HepG2 (cell line): ENCODE measurements around the gene PHKB. TPM values are rescaled to one million over a fixed set of nuclear protein-coding genes. Genes with fewer than 3 reads are reported as not detected.

ENCODE experiments used
- FOXP4 ChIP-seq: sonication (generic); formaldehyde crosslinking; IDR thresholded peaks from 2 replicates; pipeline ENCODE4 v1.4.0; 2020; ENCODE audit warnings: missing genetic modification reagents
- JDP2 ChIP-seq: sonication (generic); formaldehyde crosslinking; IDR thresholded peaks from 2 replicates; pipeline ENCODE4 v1.8.1; 2022; ENCODE audit warnings: missing genetic modification reagents, borderline replicate concordance
- JUN ChIP-seq: sonication (generic); formaldehyde crosslinking; IDR thresholded peaks from 2 replicates; pipeline ENCODE4 v1.4.0; 2020; ENCODE audit warnings: mild to moderate bottlenecking, missing genetic modification reagents
- MED8 ChIP-seq: sonication (generic); formaldehyde crosslinking; IDR thresholded peaks from 2 replicates; pipeline ENCODE4 v1.8.1; 2023; ENCODE audit warnings: mild to moderate bottlenecking, missing genetic modification reagents; ENCODE audit not compliant: insufficient replicate concordance
- MLX ChIP-seq: IDR thresholded peaks from 2 replicates; pipeline ENCODE4 v1.6.1; 2016
- PBX3 ChIP-seq: sonication (generic); formaldehyde crosslinking; IDR thresholded peaks from 2 replicates; pipeline ENCODE4 v1.8.1; 2023; ENCODE audit warnings: missing genetic modification reagents, inconsistent platforms, borderline replicate concordance
- PLSCR1 ChIP-seq: sonication (generic); formaldehyde crosslinking; IDR thresholded peaks from 2 replicates; pipeline ENCODE4 v1.5.0; 2020; ENCODE audit warnings: missing genetic modification reagents, mild to moderate bottlenecking, borderline replicate concordance
- RERE ChIP-seq: IDR thresholded peaks from 2 replicates; pipeline ENCODE4 v1.6.1; 2016; ENCODE audit warnings: low read depth, missing genetic modification reagents, missing compliant biosample characterization
- SETDB1 ChIP-seq: sonication (generic); formaldehyde crosslinking; IDR thresholded peaks from 2 replicates; pipeline ENCODE4 v1.5.1; 2020; ENCODE audit warnings: missing genetic modification reagents, mild to moderate bottlenecking, borderline replicate concordance
- SMC3 ChIP-seq: IDR thresholded peaks from 2 replicates; pipeline ENCODE4 v1.6.1; 2011; ENCODE audit warnings: low read length, improper control_type of control experiment
- TCF7 ChIP-seq: sonication (generic); IDR thresholded peaks from 2 replicates; pipeline ENCODE4 v1.6.1; 2016; ENCODE audit warnings: antibody characterized with exemption, low read depth
- THAP7 ChIP-seq: sonication (generic); formaldehyde crosslinking; IDR thresholded peaks from 2 replicates; pipeline ENCODE4 v1.8.1; 2023; ENCODE audit warnings: mild to moderate bottlenecking, missing genetic modification reagents
- TIGD3 ChIP-seq: sonication (generic); formaldehyde crosslinking; IDR thresholded peaks from 2 replicates; pipeline ENCODE4 v1.5.1; 2020; ENCODE audit warnings: mild to moderate bottlenecking, missing genetic modification reagents, borderline replicate concordance
- WIZ ChIP-seq: sonication (generic); formaldehyde crosslinking; IDR thresholded peaks from 2 replicates; pipeline ENCODE4 v1.5.1; 2020; ENCODE audit warnings: mild to moderate bottlenecking, missing genetic modification reagents
- YEATS4 ChIP-seq: sonication (generic); formaldehyde crosslinking; IDR thresholded peaks from 2 replicates; pipeline ENCODE4 v1.4.0; 2020; ENCODE audit warnings: missing genetic modification reagents, borderline replicate concordance
- ZNF24 ChIP-seq: fragments of 450-650 bp; IDR thresholded peaks from 2 replicates; pipeline ENCODE4 v1.6.1; 2017; ENCODE audit warnings: antibody characterized with exemption, mild to moderate bottlenecking
- ZNF329 ChIP-seq: sonication (generic); formaldehyde crosslinking; IDR thresholded peaks from 2 replicates; pipeline ENCODE4 v1.9.0; 2021; ENCODE audit warnings: low read depth, mild to moderate bottlenecking, missing genetic modification reagents
- polyA plus RNA-seq, 8 experiments: library from polyadenylated mRNA; depleted of rRNA in 3 of 8; stranded (reverse) in 7 of 8; unstranded in 1 of 8; fragments of >200 nt; fragmentation: Illumina TruSeq in 4 of 8; extraction: Trizol in 4 of 8; gene quantifications; 2 replicates each; pipeline versions ENCODE4 v1.2.1 to v1.2.3, GENCODE V29; 2011 to 2016; ENCODE audit warnings: low read depth in 4 of 8, missing spikeins in 1 of 8, mixed read lengths in 1 of 8; ENCODE audit not compliant: insufficient read depth in 1 of 8
- total RNA-seq, 5 experiments: library from RNA; depleted of rRNA; stranded (reverse); fragments of >200 nt; fragmentation: Illumina TruSeq; extraction: Trizol; gene quantifications; 2 replicates each; pipeline ENCODE4 v1.2.3, GENCODE V29; 2016; ENCODE audit warnings: low read depth in 1 of 5

Gene PHKB
- total and polyA plus RNA-seq, 2 of the 13 experiments (the other 11 are each of a cell fraction or from before 2014, with no cell fraction given), result 66.0 to 80.8 TPM

GRCh38 chr16:47657032-47657431, 195.9 kb downstream of the PHKB start (continued):
- TF ChIP-seq RERE (CRISPR knock-in tag) (peak; percentile 73; the same call in 1 of the 2 replicates), ZNF24 (peak; percentile 30; the same call in 1 of the 2 replicates), YEATS4 (no peak), PBX3 (CRISPR knock-in tag) (no peak), THAP7 (CRISPR knock-in tag) (no peak), PLSCR1 (no peak), JUN (CRISPR knock-in tag) (no peak), MED8 (CRISPR knock-in tag) (no peak), WIZ (0 out of 2 replicates have a peak, but pooled peaks have one; percentile 40), TCF7 (peak; percentile 32; the same call in 1 of the 2 replicates), SETDB1 (CRISPR knock-in tag) (no peak), TIGD3 (CRISPR knock-in tag) (no peak), ZNF329 (CRISPR knock-in tag) (no peak), FOXP4 (CRISPR knock-in tag) (peak; percentile 91), MLX (CRISPR knock-in tag) (peak; percentile 48; the same call in 1 of the 2 replicates), JDP2 (CRISPR knock-in tag) (no peak), SMC3 (no peak)
